A549 (cell line): ENCODE data around the gene CAND2.

Source experiments
- CHD4 ChIP-seq: fragments of 200-600 bp; sonication (generic); IDR thresholded peaks from 2 replicates; pipeline ENCODE4 v1.6.1; 2016; ENCODE audit warnings: antibody characterized with exemption, mild to moderate bottlenecking, borderline replicate concordance
- CTCF ChIP-seq: fragments of >200 bp; sonication (Bioruptor Twin); formaldehyde crosslinking; IDR thresholded peaks from 3 replicates; pipeline ENCODE4 v1.5.1; 2016
- ESRRA ChIP-seq: fragments of 150-350 bp; IDR thresholded peaks from 2 replicates; pipeline ENCODE4 v1.6.1; 2014; ENCODE audit warnings: mild to moderate bottlenecking, low read length, borderline replicate concordance
- HMGXB4 ChIP-seq: fragments of 250-450 bp; sonication (Bioruptor Pico); IDR thresholded peaks from 2 replicates; pipeline ENCODE4 v1.5.0; 2021; ENCODE audit warnings: mild to moderate bottlenecking, moderate library complexity, borderline replicate concordance
- JUN ChIP-seq, 2 experiments: fragments of >200 bp; sonication (Bioruptor Twin); formaldehyde crosslinking; IDR thresholded peaks; 2 replicates in 1 of 2; 3 replicates in 1 of 2; pipeline ENCODE4 v1.6.1; 2016 to 2017
- JUNB ChIP-seq: fragments of >200 bp; sonication (Bioruptor Twin); formaldehyde crosslinking; IDR thresholded peaks from 2 replicates; pipeline ENCODE4 v1.6.1; 2016
- NFE2L2 ChIP-seq: fragments of 150-350 bp; conservative IDR thresholded peaks from 2 replicates; pipeline ENCODE4 v1.6.1; 2014; ENCODE audit warnings: low read length
- NR3C1 ChIP-seq: fragments of >200 bp; sonication (Bioruptor Twin); formaldehyde crosslinking; IDR thresholded peaks from 3 replicates; pipeline ENCODE4 v1.6.1; 2017
- POLR2A ChIP-seq: IDR thresholded peaks from 2 replicates; pipeline ENCODE4 v1.6.1; 2012; ENCODE audit warnings: mild to moderate bottlenecking, low read length
- POLR2AphosphoS2 ChIP-seq: conservative IDR thresholded peaks from 2 replicates; pipeline ENCODE4 v1.6.1; 2012; ENCODE audit warnings: low read length, improper control_type of control experiment, inconsistent platforms
- RAD21 ChIP-seq, 2 experiments: fragments of >200 bp in 1 of 2; sonication (Bioruptor Twin) in 1 of 2; formaldehyde crosslinking in 1 of 2; IDR thresholded peaks in 1 of 2; conservative IDR thresholded peaks in 1 of 2; 2 replicates in 1 of 2; 3 replicates in 1 of 2; pipeline ENCODE4 v1.6.1; 2012 to 2018; ENCODE audit warnings: inconsistent platforms in 1 of 2
- RFX5 ChIP-seq: fragments of 450-650 bp; IDR thresholded peaks from 2 replicates; pipeline ENCODE4 v1.7.1; 2014; ENCODE audit warnings: antibody characterized with exemption, mild to moderate bottlenecking, moderate library complexity
- TP53 ChIP-seq: fragments of 250-450 bp; sonication (Bioruptor Pico); IDR thresholded peaks from 2 replicates; pipeline ENCODE4 v1.5.0; 2021; ENCODE audit warnings: mild to moderate bottlenecking, moderate library complexity
- USF2 ChIP-seq: fragments of 450-650 bp; IDR thresholded peaks from 2 replicates; pipeline ENCODE4 v1.6.1; 2014; ENCODE audit warnings: antibody characterized with exemption

GRCh38 chr3:12754313-12754712 lies 42.2 kb upstream of the CAND2 start:
- TF ChIP-seq JUNB (no peak), CTCF (no peak), POLR2A (no peak), ESRRA (no peak), CHD4 (no peak), RAD21 (conservative IDR thresholded peaks at IDR 0.05 in 1 of 2, IDR thresholded peaks at IDR 0.05 in 1 of 2) (no peak), NFE2L2 (no peak), POLR2AphosphoS2 (no peak), TP53 (no peak), RFX5 (no peak), NR3C1 (no peak), USF2 (no peak), HMGXB4 (no peak), JUN (IDR thresholded peaks at IDR 0.05) (no peak)
